ENCODE data around the gene CFAP299.

Gene CFAP299

GRCh38 chr4:80874979-80875378 is 539.4 kb downstream of the CFAP299 start:
- H3K27ac ChIP-seq (ENCODE audit: low read depth, low read length) = no peak overlapping the region
- no peak overlapping the region for H3K9ac ChIP-seq (ENCODE audit: low read length)
- no peaks in the 10 kb centered on the region for H3K27me3 ChIP-seq (ENCODE audit: control insufficient read depth, insufficient read depth, low read length)
- no peaks in the 10 kb centered on the region for H3K4me1 ChIP-seq (ENCODE audit: control insufficient read depth, insufficient read depth, low read length)
- H3K4me3 ChIP-seq (ENCODE audit: low read length) = no peak overlapping the region
- H3K36me3 ChIP-seq (ENCODE audit: control insufficient read depth, insufficient read depth, low read length) = no peaks in the 10 kb centered on the region

- no peaks in the 10 kb centered on the region for H3K4me1 ChIP-seq (ENCODE audit: control insufficient read depth, insufficient read depth, low read length)
- no peaks in the 10 kb centered on the region for H3K36me3 ChIP-seq (ENCODE audit: control insufficient read depth, insufficient read depth, low read length)
- no peak overlapping the region for H3K27ac ChIP-seq (ENCODE audit: low read depth, low read length)
- no peak overlapping the region for H3K4me3 ChIP-seq (ENCODE audit: low read length)
- no peaks in the 10 kb centered on the region for H3K27me3 ChIP-seq (ENCODE audit: control insufficient read depth, insufficient read depth, low read length)
- no peak overlapping the region for H3K9ac ChIP-seq (ENCODE audit: low read length)
Measured at GRCh38 chr4:80875642-80876041, 540.1 kb downstream of the CFAP299 start.

- Histone ChIP-seq H3K4me3 (ENCODE audit: low read length) (no peak overlapping the region), H3K27me3 (ENCODE audit: control insufficient read depth, insufficient read depth, low read length) (no peaks in the 10 kb centered on the region), H3K27ac (ENCODE audit: low read depth, low read length) (no peak overlapping the region), H3K9ac (ENCODE audit: low read length) (no peak overlapping the region), H3K4me1 (ENCODE audit: control insufficient read depth, insufficient read depth, low read length) (no peaks in the 10 kb centered on the region), H3K36me3 (ENCODE audit: control insufficient read depth, insufficient read depth, low read length) (no peaks in the 10 kb centered on the region)
Measured at GRCh38 chr4:80876810-80877209, 541.3 kb downstream of the CFAP299 start.

GRCh38 chr4:80878218-80878617 is 542.7 kb downstream of the CFAP299 start:
- Histone ChIP-seq H3K4me1 (ENCODE audit: control insufficient read depth, insufficient read depth, low read length) (no peaks in the 10 kb centered on the region), H3K4me3 (ENCODE audit: low read length) (no peak overlapping the region), H3K27me3 (ENCODE audit: control insufficient read depth, insufficient read depth, low read length) (no peaks in the 10 kb centered on the region), H3K9ac (ENCODE audit: low read length) (no peak overlapping the region), H3K27ac (ENCODE audit: low read depth, low read length) (no peak overlapping the region), H3K36me3 (ENCODE audit: control insufficient read depth, insufficient read depth, low read length) (no peaks in the 10 kb centered on the region)

- Histone ChIP-seq H3K9ac (ENCODE audit: low read length) (no peak overlapping the region), H3K27me3 (ENCODE audit: control insufficient read depth, insufficient read depth, low read length) (no peaks in the 10 kb centered on the region), H3K36me3 (ENCODE audit: control insufficient read depth, insufficient read depth, low read length) (no peaks in the 10 kb centered on the region), H3K27ac (ENCODE audit: low read depth, low read length) (no peak overlapping the region), H3K4me3 (ENCODE audit: low read length) (no peak overlapping the region), H3K4me1 (ENCODE audit: control insufficient read depth, insufficient read depth, low read length) (no peaks in the 10 kb centered on the region)
Measured at GRCh38 chr4:80897537-80898303, 562.2 kb downstream of the CFAP299 start.

- Histone ChIP-seq H3K27me3 (ENCODE audit: control insufficient read depth, insufficient read depth, low read length) (no peaks in the 10 kb centered on the region), H3K9ac (ENCODE audit: low read length) (no peak overlapping the region), H3K27ac (ENCODE audit: low read depth, low read length) (no peak overlapping the region), H3K36me3 (ENCODE audit: control insufficient read depth, insufficient read depth, low read length) (no peaks in the 10 kb centered on the region), H3K4me1 (ENCODE audit: control insufficient read depth, insufficient read depth, low read length) (no peaks in the 10 kb centered on the region), H3K4me3 (ENCODE audit: low read length) (no peak overlapping the region)
Measured at GRCh38 chr4:80900908-80901307, 565.4 kb downstream of the CFAP299 start.

GRCh38 chr4:80903020-80903419 is 567.5 kb downstream of the CFAP299 start:
- Histone ChIP-seq H3K9ac (ENCODE audit: low read length) (no peak overlapping the region), H3K27me3 (ENCODE audit: control insufficient read depth, insufficient read depth, low read length) (no peaks in the 10 kb centered on the region), H3K4me3 (ENCODE audit: low read length) (no peak overlapping the region), H3K4me1 (ENCODE audit: control insufficient read depth, insufficient read depth, low read length) (no peaks in the 10 kb centered on the region), H3K27ac (ENCODE audit: low read depth, low read length) (no peak overlapping the region), H3K36me3 (ENCODE audit: control insufficient read depth, insufficient read depth, low read length) (no peaks in the 10 kb centered on the region)

- H3K4me1 ChIP-seq (ENCODE audit: control insufficient read depth, insufficient read depth, low read length) = no peaks in the 10 kb centered on the region
- no peaks in the 10 kb centered on the region for H3K36me3 ChIP-seq (ENCODE audit: control insufficient read depth, insufficient read depth, low read length)
- no peak overlapping the region for H3K9ac ChIP-seq (ENCODE audit: low read length)
- H3K4me3 ChIP-seq (ENCODE audit: low read length) = no peak overlapping the region
- H3K27ac ChIP-seq (ENCODE audit: low read depth, low read length) = no peak overlapping the region
- no peaks in the 10 kb centered on the region for H3K27me3 ChIP-seq (ENCODE audit: control insufficient read depth, insufficient read depth, low read length)
Measured at GRCh38 chr4:80909938-80910337, 574.4 kb downstream of the CFAP299 start.

GRCh38 chr4:80911458-80911857 is 575.9 kb downstream of the CFAP299 start:
- Histone ChIP-seq H3K36me3 (ENCODE audit: control insufficient read depth, insufficient read depth, low read length) (no peaks in the 10 kb centered on the region), H3K4me1 (ENCODE audit: control insufficient read depth, insufficient read depth, low read length) (no peaks in the 10 kb centered on the region), H3K9ac (ENCODE audit: low read length) (no peak overlapping the region), H3K4me3 (ENCODE audit: low read length) (no peak overlapping the region), H3K27me3 (ENCODE audit: control insufficient read depth, insufficient read depth, low read length) (no peaks in the 10 kb centered on the region), H3K27ac (ENCODE audit: low read depth, low read length) (no peak overlapping the region)

- H3K27me3 ChIP-seq (ENCODE audit: control insufficient read depth, insufficient read depth, low read length) = no peaks in the 10 kb centered on the region
- H3K27ac ChIP-seq (ENCODE audit: low read depth, low read length) = no peak overlapping the region
- no peak overlapping the region for H3K9ac ChIP-seq (ENCODE audit: low read length)
- no peaks in the 10 kb centered on the region for H3K36me3 ChIP-seq (ENCODE audit: control insufficient read depth, insufficient read depth, low read length)
- no peaks in the 10 kb centered on the region for H3K4me1 ChIP-seq (ENCODE audit: control insufficient read depth, insufficient read depth, low read length)
- H3K4me3 ChIP-seq (ENCODE audit: low read length) = no peak overlapping the region
Measured at GRCh38 chr4:80912350-80912749, 576.8 kb downstream of the CFAP299 start.

GRCh38 chr4:80913381-80913780 is 577.9 kb downstream of the CFAP299 start:
- Histone ChIP-seq H3K9ac (ENCODE audit: low read length) (no peak overlapping the region), H3K36me3 (ENCODE audit: control insufficient read depth, insufficient read depth, low read length) (no peaks in the 10 kb centered on the region), H3K27me3 (ENCODE audit: control insufficient read depth, insufficient read depth, low read length) (no peaks in the 10 kb centered on the region), H3K27ac (ENCODE audit: low read depth, low read length) (no peak overlapping the region), H3K4me1 (ENCODE audit: control insufficient read depth, insufficient read depth, low read length) (no peaks in the 10 kb centered on the region), H3K4me3 (ENCODE audit: low read length) (no peak overlapping the region)

- H3K27me3 ChIP-seq (ENCODE audit: control insufficient read depth, insufficient read depth, low read length) = no peaks in the 10 kb centered on the region
- H3K9ac ChIP-seq (ENCODE audit: low read length) = no peak overlapping the region
- no peak overlapping the region for H3K4me3 ChIP-seq (ENCODE audit: low read length)
- no peaks in the 10 kb centered on the region for H3K4me1 ChIP-seq (ENCODE audit: control insufficient read depth, insufficient read depth, low read length)
- no peak overlapping the region for H3K27ac ChIP-seq (ENCODE audit: low read depth, low read length)
- no peaks in the 10 kb centered on the region for H3K36me3 ChIP-seq (ENCODE audit: control insufficient read depth, insufficient read depth, low read length)
Measured at GRCh38 chr4:80916770-80917169, 581.2 kb downstream of the CFAP299 start.

- Histone ChIP-seq H3K27me3 (ENCODE audit: control insufficient read depth, insufficient read depth, low read length) (no peaks in the 10 kb centered on the region), H3K27ac (ENCODE audit: low read depth, low read length) (no peak overlapping the region), H3K9ac (ENCODE audit: low read length) (no peak overlapping the region), H3K4me3 (ENCODE audit: low read length) (no peak overlapping the region), H3K36me3 (ENCODE audit: control insufficient read depth, insufficient read depth, low read length) (no peaks in the 10 kb centered on the region), H3K4me1 (ENCODE audit: control insufficient read depth, insufficient read depth, low read length) (no peaks in the 10 kb centered on the region)
Measured at GRCh38 chr4:80918004-80918403, 582.5 kb downstream of the CFAP299 start.
